22Rv1 (cell line): Measurements from ENCODE around the gene COL24A1.
"Not testable (repeated sequence)": the region's sequence is repeated elsewhere in the genome, so short reads cannot be mapped to it uniquely, and the experiment has no call there.

Experiments
- H3K27ac ChIP-seq: fragments of 450-650 bp; 2 replicates; pipeline ENCODE4 v1.5.1; 2017
- ZFX ChIP-seq: fragments of 450-650 bp; IDR thresholded peaks from 2 replicates; pipeline ENCODE4 v1.6.1; 2017; ENCODE audit warnings: antibody characterized with exemption, borderline replicate concordance
- TF ChIP-seq, protein P1 (sequence below): fragments of 450-650 bp; IDR thresholded peaks from 2 replicates; pipeline ENCODE4 v1.5.1; 2017; ENCODE audit warnings: mild to moderate bottlenecking

The COL24A1 gene

DNA sequence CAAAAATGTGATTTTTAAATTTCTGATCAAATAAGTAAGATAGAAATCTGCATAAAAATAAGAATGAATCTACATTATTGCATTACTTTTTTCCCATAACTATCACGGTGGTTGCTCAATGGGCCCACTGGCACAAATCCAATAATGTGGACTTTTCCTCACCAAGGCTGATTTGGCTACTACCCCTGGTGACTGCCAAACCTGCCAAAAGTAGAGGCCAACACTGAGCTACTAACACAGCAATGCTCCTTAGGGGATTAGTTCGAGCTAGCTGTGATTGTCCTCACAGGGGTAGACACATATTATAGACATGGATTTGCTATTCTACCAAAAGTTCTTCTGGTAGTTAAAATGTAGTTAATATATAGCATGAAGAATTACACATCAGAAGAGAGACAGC, 340.7 kb downstream of the COL24A1 start:
- H3K27ac ChIP-seq, result no peak overlapping the region
- no peak for TF ChIP-seq ZFX
- TF ChIP-seq, protein P1, sequence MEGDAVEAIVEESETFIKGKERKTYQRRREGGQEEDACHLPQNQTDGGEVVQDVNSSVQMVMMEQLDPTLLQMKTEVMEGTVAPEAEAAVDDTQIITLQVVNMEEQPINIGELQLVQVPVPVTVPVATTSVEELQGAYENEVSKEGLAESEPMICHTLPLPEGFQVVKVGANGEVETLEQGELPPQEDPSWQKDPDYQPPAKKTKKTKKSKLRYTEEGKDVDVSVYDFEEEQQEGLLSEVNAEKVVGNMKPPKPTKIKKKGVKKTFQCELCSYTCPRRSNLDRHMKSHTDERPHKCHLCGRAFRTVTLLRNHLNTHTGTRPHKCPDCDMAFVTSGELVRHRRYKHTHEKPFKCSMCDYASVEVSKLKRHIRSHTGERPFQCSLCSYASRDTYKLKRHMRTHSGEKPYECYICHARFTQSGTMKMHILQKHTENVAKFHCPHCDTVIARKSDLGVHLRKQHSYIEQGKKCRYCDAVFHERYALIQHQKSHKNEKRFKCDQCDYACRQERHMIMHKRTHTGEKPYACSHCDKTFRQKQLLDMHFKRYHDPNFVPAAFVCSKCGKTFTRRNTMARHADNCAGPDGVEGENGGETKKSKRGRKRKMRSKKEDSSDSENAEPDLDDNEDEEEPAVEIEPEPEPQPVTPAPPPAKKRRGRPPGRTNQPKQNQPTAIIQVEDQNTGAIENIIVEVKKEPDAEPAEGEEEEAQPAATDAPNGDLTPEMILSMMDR, result no peak

DNA sequence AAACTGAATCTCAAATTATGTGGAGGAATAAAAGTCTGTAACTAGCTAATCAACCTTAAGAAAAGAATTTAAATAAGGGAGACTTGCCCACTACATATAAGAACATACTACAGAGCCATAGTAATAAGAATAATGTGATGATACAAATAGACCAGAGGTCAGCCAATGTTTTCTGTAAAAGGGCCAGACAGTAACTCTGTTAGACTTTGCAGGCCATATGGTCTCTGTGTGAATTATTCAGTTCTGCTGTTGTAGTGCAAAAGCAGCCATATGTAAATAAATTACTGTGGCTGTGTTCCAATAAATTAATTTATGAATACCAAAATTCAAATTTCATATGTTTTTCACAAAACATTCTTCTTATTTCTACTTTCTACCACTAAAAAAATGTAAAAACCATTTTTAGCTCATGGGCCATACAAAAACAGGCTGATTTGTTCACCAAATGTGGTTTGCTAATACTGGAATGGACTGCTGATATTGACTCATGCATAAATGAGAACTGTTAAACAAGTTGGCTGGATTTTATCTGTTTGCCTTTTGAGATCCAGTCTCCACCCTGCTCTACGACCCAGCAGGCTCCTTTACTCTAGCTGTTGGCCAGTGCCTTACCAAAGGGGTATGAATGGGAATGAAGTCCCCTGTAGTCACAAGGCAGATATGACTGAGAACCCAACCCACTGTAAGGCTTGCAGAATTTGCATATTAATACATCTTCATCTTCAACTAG, 350.2 kb downstream of the COL24A1 start:
- no peak overlapping the region for H3K27ac ChIP-seq
- TF ChIP-seq ZFX, result no peak
- TF ChIP-seq, protein P1, result no peak

DNA sequence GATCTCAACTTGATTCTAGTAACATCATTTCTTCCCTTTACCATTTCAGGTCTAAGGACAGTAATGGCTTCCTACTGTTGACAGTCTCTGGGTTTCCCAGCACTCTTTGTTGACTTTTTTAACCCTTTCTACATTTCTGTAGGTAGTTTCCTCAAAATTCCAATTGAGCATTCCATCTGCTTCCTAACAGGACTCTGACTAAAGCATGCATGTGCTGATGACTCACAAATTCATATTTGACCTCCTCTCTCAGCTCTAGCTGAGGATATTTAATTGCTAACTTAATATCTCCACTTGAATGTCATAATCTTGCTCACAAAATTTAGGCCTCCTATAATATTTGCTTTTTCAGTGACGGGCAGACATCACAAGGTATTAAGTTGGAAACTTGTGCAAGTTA, 355.1 kb downstream of the COL24A1 start:
- no peak for TF ChIP-seq ZFX
- TF ChIP-seq, protein P1, result no peak
- no peak overlapping the region for H3K27ac ChIP-seq

DNA sequence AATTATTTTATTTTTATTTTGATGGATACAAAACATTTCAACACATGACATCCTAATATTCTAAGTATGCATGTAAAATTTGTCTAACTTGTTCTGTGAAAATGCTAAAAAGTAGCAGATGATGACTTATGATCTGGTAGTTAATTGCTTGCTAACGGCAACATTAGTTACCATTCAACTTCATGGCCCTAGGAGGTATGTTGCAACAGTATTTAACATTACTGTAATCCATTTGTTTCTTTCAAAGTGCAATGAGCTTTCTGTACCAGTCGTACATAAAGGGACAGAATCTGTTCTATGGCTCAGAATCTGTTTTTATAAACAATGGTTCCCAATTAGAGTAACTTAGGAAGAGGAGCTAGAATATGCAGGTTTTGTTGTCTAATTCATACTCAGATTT, 356.8 kb downstream of the COL24A1 start:
- TF ChIP-seq ZFX, result no peak
- TF ChIP-seq, protein P1, result no peak
- H3K27ac ChIP-seq, result no peak overlapping the region

DNA sequence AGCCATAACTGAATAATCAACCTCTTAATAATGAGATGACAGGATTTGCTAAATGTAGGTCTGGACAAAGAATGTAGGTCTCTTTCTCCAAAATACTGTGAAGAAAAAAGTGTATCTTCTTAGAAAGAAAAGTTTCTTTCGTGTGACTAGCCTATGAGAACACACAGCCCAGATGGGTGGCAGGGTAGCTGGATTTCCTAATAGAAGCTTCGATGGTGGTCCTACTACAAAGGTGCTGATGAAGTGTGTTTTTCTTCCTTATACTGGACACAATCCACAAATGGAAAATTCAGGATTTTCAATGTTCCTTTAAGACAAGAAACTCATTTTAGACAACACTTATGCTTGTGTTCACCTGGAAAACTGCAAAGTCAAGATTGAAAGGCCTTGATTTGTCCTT, 358.2 kb downstream of the COL24A1 start:
- no peak overlapping the region for H3K27ac ChIP-seq
- no peak for TF ChIP-seq ZFX
- TF ChIP-seq, protein P1, result no peak

DNA sequence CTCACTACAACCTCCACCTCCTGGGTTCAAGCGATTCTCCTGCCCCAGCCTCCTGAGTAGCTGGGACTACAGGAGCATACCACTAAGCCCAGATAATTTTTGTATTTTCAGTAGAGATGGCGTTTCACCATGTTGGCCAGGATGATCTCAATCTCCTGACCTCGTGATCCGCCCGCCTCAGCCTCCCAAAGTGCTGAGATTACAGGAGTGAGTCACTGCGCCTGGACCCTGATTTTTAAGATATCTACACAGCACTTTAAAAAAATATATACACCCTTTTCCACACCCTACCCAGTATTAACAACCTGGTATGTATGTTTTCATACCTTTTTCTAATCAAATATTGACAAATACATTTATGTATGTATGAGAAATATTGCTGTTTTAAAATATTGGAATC, 379.6 kb downstream of the COL24A1 start:
- not testable (repeated sequence) for H3K27ac ChIP-seq

DNA sequence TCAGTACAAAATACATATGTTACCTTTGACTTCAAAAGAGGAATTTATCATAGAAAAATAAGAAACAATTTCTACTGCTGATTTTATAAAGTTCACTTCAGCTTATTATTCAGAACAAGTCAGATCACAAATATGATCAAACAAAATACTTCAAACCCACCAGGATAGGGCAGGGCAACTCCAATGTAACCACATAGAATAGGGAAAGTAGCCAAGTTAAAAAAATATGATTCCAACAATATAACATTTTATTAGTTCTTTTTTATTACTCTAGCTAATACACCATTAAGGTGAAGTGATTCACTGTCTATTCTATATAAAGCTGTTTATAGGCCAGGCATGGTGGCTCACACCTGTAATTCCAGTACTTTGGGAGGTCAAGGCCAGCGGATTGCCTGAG, 393.8 kb downstream of the COL24A1 start:
- no peak overlapping the region for H3K27ac ChIP-seq
- TF ChIP-seq, protein P1, result no peak
- no peak for TF ChIP-seq ZFX

DNA sequence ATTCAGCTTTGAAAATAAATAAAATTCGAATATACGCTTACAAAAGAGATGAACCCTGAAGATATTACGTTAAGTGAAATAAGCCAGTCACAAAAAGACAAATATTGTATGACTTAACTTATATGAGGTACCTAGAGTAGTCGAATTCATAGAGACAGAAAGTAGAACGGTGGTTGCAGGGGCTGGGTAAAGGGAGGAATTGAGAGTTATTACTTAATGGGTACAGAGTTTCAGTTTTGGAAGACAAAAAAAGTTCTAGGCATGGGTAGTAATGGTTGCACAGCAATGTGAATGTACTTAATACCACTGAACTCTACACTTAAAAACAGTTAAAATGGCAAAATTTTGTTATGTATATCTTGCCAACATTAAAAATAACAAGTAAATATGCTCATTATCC, 399.7 kb downstream of the COL24A1 start:
- TF ChIP-seq, protein P1, result no peak
- TF ChIP-seq ZFX, result no peak
- no peak overlapping the region for H3K27ac ChIP-seq
